NB4 (cell line): ENCODE results near the gene ARHGAP28.

Experiments
- POLR2A ChIP-seq: IDR thresholded peaks from 2 replicates; pipeline ENCODE4 v1.6.1; 2011; ENCODE audit warnings: mild to moderate bottlenecking; ENCODE audit not compliant: insufficient read length; ENCODE audit errors: extremely low read depth
- TF ChIP-seq, protein P1 (sequence below): IDR thresholded peaks from one replicate; pipeline ENCODE4 v1.5.1; 2012; ENCODE audit warnings: low read depth, low read length

DNA sequence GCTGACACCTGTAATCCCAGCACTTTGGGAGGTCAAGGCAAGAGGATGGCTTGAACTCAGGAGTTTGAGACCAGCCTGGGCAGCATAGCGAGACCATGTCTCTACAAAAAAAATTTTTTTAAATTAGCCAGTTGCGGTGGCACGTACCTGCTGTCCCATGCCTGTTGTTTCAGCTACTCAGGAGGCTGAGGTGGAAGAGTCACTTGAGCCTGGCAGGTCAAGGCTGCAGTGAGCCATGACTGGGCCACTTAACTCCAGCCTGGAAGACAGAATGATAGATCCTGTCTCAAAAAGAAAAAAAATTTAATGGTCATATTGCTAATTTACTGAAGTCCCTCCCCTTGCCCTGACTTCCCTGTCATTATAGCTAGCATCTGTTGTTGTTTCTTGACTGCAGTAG is 112.6 kb downstream of the ARHGAP28 start:
- TF ChIP-seq, protein P1, sequence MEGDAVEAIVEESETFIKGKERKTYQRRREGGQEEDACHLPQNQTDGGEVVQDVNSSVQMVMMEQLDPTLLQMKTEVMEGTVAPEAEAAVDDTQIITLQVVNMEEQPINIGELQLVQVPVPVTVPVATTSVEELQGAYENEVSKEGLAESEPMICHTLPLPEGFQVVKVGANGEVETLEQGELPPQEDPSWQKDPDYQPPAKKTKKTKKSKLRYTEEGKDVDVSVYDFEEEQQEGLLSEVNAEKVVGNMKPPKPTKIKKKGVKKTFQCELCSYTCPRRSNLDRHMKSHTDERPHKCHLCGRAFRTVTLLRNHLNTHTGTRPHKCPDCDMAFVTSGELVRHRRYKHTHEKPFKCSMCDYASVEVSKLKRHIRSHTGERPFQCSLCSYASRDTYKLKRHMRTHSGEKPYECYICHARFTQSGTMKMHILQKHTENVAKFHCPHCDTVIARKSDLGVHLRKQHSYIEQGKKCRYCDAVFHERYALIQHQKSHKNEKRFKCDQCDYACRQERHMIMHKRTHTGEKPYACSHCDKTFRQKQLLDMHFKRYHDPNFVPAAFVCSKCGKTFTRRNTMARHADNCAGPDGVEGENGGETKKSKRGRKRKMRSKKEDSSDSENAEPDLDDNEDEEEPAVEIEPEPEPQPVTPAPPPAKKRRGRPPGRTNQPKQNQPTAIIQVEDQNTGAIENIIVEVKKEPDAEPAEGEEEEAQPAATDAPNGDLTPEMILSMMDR = no peak
- no peak for TF ChIP-seq POLR2A
